HepG2 (cell line): Measurements from ENCODE around the gene RCOR1. TPM values are rescaled to one million over a fixed set of nuclear protein-coding genes. Genes with fewer than 3 reads are reported as not detected.

Experiments
- ASH2L ChIP-seq: fragments of 300-600, 200-600 bp; sonication (generic); IDR thresholded peaks from 2 replicates; pipeline ENCODE4 v1.7.0; 2017; ENCODE audit warnings: low read depth, mild to moderate bottlenecking, moderate library complexity, mixed read lengths, low read length; ENCODE audit not compliant: insufficient read length
- ATF5 ChIP-seq: sonication (generic); formaldehyde crosslinking; IDR thresholded peaks from 2 replicates; pipeline ENCODE4 v1.4.0; 2020; ENCODE audit warnings: mild to moderate bottlenecking, low read depth, missing genetic modification reagents
- CTCF ChIP-seq: sonication (generic); formaldehyde crosslinking; IDR thresholded peaks from 2 replicates; pipeline ENCODE4 v1.5.0; 2020; ENCODE audit warnings: mild to moderate bottlenecking, missing genetic modification reagents, moderate library complexity
- MAFF ChIP-seq: IDR thresholded peaks from 2 replicates; pipeline ENCODE4 v1.6.1; 2011; ENCODE audit warnings: low read depth, low read length, improper control_type of control experiment
- ONECUT2 ChIP-seq: sonication (generic); formaldehyde crosslinking; IDR thresholded peaks from 2 replicates; pipeline ENCODE4 v1.4.0; 2020; ENCODE audit warnings: missing genetic modification reagents
- RBFOX2 ChIP-seq: fragments of 200-400 bp; formaldehyde crosslinking; IDR thresholded peaks from 2 replicates; pipeline ENCODE4 v1.6.1; 2017; ENCODE audit warnings: low read depth, mild to moderate bottlenecking, low read length
- RERE ChIP-seq: IDR thresholded peaks from 2 replicates; pipeline ENCODE4 v1.6.1; 2016; ENCODE audit warnings: low read depth, missing genetic modification reagents, missing compliant biosample characterization
- ZBTB38 ChIP-seq: sonication (generic); formaldehyde crosslinking; IDR thresholded peaks from 2 replicates; pipeline ENCODE4 v1.5.1; 2020; ENCODE audit warnings: mild to moderate bottlenecking, missing genetic modification reagents
- ZNF180 ChIP-seq: sonication (generic); formaldehyde crosslinking; IDR thresholded peaks from 2 replicates; pipeline ENCODE4 v1.4.0; 2020; ENCODE audit warnings: low read depth, missing genetic modification reagents, borderline replicate concordance
- ZNF766 ChIP-seq: sonication (generic); formaldehyde crosslinking; IDR thresholded peaks from 2 replicates; pipeline ENCODE4 v1.5.0; 2020; ENCODE audit warnings: missing genetic modification reagents, borderline replicate concordance
- polyA plus RNA-seq, 8 experiments: library from polyadenylated mRNA; depleted of rRNA in 3 of 8; stranded (reverse) in 7 of 8; unstranded in 1 of 8; fragments of >200 nt; fragmentation: Illumina TruSeq in 4 of 8; extraction: Trizol in 4 of 8; gene quantifications; 2 replicates each; pipeline versions ENCODE4 v1.2.1 to v1.2.3, GENCODE V29; 2011 to 2016; ENCODE audit warnings: low read depth in 4 of 8, missing spikeins in 1 of 8, mixed read lengths in 1 of 8; ENCODE audit not compliant: insufficient read depth in 1 of 8
- total RNA-seq, 5 experiments: library from RNA; depleted of rRNA; stranded (reverse); fragments of >200 nt; fragmentation: Illumina TruSeq; extraction: Trizol; gene quantifications; 2 replicates each; pipeline ENCODE4 v1.2.3, GENCODE V29; 2016; ENCODE audit warnings: low read depth in 1 of 5
- TF ChIP-seq, protein P1 (sequence below): sonication (generic); formaldehyde crosslinking; IDR thresholded peaks from 2 replicates; pipeline ENCODE4 v1.5.0; 2020; ENCODE audit warnings: mild to moderate bottlenecking, missing genetic modification reagents, borderline replicate concordance
- TF ChIP-seq, protein P2 (sequence below): sonication (generic); formaldehyde crosslinking; IDR thresholded peaks from 2 replicates; pipeline ENCODE4 v1.4.0; 2020; ENCODE audit warnings: missing genetic modification reagents, borderline replicate concordance

The RCOR1 gene
- total and polyA plus RNA-seq, 2 of the 13 experiments (the other 11 are each of a cell fraction or from before 2014, with no cell fraction given), result 10.2 to 11.1 TPM

DNA sequence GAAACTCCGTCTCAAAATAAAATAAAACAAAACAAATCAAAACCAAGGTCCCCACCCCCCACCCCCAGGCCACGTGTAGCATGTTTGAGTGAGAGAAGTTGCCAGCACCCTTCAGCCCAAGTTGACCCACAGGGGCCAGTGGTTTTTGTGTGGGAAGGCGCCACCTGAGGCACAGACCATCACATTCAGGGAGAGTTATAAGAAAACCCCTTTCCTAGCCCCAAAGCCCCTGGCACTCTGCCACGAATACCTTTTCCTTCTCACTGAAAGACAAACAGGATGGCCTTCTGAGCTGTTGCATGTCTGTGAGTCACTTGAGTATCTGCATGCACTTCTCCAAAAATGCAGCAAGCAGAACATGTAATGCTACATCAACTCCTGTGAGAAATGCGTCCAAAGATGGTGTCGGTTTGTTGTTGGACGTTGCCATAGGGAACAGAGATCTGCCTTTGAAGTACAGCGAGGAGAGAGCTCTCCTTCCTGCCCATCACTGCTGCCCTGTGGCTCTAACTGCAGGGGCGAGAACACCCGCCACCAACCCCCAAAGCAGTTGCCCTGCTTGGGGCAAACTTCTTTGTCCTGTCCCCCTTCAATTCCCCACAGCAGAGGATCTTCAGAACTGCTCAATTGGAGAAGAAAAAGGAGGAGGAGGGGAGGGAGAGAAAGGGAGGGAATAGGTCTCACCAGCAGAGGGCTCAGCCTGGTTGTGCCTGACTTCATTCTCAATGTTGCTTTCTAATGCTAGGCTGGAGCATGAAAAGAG, 182.1 kb downstream of the RCOR1 start (continued):
- TF ChIP-seq, protein P1, sequence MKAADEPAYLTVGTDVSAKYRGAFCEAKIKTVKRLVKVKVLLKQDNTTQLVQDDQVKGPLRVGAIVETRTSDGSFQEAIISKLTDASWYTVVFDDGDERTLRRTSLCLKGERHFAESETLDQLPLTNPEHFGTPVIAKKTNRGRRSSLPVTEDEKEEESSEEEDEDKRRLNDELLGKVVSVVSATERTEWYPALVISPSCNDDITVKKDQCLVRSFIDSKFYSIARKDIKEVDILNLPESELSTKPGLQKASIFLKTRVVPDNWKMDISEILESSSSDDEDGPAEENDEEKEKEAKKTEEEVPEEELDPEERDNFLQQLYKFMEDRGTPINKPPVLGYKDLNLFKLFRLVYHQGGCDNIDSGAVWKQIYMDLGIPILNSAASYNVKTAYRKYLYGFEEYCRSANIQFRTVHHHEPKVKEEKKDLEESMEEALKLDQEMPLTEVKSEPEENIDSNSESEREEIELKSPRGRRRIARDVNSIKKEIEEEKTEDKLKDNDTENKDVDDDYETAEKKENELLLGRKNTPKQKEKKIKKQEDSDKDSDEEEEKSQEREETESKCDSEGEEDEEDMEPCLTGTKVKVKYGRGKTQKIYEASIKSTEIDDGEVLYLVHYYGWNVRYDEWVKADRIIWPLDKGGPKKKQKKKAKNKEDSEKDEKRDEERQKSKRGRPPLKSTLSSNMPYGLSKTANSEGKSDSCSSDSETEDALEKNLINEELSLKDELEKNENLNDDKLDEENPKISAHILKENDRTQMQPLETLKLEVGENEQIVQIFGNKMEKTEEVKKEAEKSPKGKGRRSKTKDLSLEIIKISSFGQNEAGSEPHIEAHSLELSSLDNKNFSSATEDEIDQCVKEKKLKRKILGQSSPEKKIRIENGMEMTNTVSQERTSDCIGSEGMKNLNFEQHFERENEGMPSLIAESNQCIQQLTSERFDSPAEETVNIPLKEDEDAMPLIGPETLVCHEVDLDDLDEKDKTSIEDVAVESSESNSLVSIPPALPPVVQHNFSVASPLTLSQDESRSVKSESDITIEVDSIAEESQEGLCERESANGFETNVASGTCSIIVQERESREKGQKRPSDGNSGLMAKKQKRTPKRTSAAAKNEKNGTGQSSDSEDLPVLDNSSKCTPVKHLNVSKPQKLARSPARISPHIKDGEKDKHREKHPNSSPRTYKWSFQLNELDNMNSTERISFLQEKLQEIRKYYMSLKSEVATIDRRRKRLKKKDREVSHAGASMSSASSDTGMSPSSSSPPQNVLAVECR (CRISPR knock-in tag), result peak; percentile 44; the same call in 1 of the 2 replicates
- TF ChIP-seq RBFOX2 (no peak), ATF5 (CRISPR knock-in tag) (no peak), ONECUT2 (CRISPR knock-in tag) (no peak), RERE (CRISPR knock-in tag) (no peak), ZNF766 (no peak), ZBTB38 (CRISPR knock-in tag) (peak; percentile 15; the same call in 1 of the 2 replicates), MAFF (no peak), ZNF180 (no peak), CTCF (CRISPR knock-in tag) (peak; percentile 78), ASH2L (peak; percentile 37)
- TF ChIP-seq, protein P2, sequence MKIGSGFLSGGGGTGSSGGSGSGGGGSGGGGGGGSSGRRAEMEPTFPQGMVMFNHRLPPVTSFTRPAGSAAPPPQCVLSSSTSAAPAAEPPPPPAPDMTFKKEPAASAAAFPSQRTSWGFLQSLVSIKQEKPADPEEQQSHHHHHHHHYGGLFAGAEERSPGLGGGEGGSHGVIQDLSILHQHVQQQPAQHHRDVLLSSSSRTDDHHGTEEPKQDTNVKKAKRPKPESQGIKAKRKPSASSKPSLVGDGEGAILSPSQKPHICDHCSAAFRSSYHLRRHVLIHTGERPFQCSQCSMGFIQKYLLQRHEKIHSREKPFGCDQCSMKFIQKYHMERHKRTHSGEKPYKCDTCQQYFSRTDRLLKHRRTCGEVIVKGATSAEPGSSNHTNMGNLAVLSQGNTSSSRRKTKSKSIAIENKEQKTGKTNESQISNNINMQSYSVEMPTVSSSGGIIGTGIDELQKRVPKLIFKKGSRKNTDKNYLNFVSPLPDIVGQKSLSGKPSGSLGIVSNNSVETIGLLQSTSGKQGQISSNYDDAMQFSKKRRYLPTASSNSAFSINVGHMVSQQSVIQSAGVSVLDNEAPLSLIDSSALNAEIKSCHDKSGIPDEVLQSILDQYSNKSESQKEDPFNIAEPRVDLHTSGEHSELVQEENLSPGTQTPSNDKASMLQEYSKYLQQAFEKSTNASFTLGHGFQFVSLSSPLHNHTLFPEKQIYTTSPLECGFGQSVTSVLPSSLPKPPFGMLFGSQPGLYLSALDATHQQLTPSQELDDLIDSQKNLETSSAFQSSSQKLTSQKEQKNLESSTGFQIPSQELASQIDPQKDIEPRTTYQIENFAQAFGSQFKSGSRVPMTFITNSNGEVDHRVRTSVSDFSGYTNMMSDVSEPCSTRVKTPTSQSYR (CRISPR knock-in tag), result 0 out of 2 replicates have a peak, but pooled peaks have one; percentile 15
